AG20443 (cell line): ENCODE results near the gene GPR183.

Experiments
- DNase-seq: peaks from one replicate; pipeline ENCODE4 v3.0.0; 2012; ENCODE audit warnings: low spot score, mixed read lengths

GPR183 gene, protein sequence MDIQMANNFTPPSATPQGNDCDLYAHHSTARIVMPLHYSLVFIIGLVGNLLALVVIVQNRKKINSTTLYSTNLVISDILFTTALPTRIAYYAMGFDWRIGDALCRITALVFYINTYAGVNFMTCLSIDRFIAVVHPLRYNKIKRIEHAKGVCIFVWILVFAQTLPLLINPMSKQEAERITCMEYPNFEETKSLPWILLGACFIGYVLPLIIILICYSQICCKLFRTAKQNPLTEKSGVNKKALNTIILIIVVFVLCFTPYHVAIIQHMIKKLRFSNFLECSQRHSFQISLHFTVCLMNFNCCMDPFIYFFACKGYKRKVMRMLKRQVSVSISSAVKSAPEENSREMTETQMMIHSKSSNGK

DNA sequence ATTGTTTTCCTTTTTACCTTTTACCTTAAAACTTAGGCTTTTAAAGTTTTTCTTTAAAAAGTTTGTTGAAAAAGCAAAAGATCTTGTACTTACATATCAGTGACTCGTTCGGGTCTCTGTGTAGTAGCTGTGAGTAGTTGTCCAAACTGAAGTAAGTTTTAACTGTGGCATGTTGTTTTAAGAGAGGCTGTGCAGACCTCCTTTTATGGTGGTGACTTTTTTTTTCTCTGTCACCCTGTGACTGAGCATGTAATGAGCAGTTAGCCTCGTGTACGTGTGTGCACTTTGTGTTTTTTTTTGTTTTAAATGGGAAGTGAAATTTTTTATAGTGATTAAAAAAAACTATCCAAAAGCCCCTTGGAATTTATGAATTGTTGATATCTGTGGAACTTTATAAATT, at the start of gene GPR183:
GPR183 (minus strand) TSS at position 153 of the 400 bp plus-strand sequence. CDS start 11,254 bp downstream, outside the sequence.
- no peak for DNase-seq

GRCh38 chr13:99356262-99357091, 49.3 kb upstream of the GPR183 start:
- DNase-seq, result peak; percentile 66

- DNase-seq, result no peak
These were observed 48.7 kb upstream of the GPR183 start for GRCh38 chr13:99356012-99356261.

DNA sequence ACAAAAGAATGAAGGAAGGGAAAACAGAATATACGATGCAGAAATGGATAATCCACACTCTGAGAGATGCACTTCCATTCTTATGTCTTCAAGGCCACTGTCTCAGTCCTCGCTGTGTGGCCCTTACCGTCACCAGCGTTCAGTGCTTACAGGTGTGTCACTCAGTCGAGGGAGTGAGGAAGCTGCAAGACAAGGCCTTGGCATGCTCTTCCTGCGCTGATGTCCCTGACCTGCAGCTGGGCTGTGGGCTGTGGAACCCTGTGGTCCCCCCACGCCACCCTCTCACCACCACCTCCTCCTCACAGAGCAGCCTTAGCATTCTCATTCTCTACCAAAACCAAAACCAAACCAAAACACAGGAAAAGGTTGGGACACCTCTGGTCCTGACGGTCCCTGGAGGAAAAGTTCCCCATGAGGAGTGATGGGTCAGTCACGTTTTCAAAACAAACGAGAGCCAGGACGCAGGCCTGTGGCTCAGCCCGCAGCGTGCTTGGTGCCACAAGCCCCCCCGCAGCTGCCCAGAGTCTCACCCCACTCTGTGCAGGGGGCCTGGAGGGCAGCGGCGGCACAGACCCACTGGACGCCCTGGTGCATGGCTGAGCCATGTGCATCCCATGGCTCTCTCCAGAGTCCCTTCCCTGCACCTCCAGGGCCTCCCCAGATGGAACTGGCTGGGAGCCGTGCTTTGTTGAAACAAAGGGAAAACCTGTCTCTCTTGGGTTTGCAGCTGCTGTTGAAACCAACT, 48.2 kb upstream of the GPR183 start:
- DNase-seq, result no peak

DNA sequence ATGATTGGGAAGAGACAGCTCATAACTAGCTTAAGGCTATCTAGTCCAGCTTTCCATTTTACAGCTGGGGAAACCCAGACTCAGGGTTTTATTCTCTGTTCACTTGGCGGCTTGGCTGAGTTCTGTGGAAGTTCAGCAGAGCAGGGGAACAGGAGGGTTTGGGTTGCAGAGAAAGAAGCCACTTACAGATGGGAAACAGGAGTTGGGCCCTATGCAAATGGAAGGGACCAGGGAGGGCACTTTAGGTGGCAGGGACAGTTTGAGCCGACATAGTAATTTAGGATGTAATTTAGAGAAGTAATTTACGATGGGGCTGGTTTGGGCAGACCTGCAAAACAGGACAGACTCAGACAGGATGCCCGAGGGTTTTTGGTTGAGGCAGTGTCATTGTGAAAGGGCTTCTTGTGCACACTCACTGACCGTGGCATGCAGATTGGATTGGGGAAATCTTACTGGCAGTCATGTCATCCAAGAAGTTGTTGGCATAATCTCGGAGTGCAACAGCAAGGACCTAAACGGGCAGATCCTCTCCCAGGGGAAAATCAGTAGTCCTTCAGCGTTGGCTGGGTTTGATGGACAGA, 47.3 kb upstream of the GPR183 start:
- DNase-seq, result no peak

DNA sequence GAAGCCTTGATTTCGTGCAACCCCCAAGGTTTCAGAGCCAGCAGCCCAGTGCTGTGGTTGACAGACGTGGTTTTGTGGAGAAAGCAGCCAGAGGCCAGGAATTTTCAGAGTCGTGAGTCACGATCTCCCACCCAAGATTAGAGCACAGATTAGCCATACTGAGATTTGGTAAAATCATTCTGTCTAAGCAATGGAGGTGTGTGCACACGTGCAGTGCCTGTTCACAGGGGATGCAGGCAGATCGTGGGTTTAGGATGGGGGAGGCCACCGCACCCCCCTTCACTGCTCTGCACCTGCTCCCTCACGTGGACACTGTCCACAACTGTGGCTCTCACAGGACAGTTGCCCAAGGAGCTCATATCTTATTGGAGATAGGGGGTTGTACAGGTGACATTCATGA, 46.6 kb upstream of the GPR183 start:
- no peak for DNase-seq

DNA sequence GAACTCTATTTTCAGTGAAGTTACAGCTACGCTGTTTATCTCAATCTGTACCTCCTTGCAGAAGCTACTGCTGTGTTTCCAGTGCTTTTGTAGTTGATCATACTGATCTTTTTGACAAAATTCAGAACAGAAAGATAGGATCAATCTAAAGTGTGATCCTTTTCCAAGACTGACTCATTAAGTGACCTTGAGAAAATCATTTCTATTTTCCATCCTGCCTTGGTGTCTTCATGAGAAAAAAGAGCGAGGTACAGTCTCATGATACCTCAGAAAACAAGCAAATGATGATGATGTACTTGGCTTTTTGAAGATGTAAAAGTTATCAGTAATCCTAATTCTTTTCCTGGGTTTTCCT, 46.0 kb upstream of the GPR183 start:
- no peak for DNase-seq

DNA sequence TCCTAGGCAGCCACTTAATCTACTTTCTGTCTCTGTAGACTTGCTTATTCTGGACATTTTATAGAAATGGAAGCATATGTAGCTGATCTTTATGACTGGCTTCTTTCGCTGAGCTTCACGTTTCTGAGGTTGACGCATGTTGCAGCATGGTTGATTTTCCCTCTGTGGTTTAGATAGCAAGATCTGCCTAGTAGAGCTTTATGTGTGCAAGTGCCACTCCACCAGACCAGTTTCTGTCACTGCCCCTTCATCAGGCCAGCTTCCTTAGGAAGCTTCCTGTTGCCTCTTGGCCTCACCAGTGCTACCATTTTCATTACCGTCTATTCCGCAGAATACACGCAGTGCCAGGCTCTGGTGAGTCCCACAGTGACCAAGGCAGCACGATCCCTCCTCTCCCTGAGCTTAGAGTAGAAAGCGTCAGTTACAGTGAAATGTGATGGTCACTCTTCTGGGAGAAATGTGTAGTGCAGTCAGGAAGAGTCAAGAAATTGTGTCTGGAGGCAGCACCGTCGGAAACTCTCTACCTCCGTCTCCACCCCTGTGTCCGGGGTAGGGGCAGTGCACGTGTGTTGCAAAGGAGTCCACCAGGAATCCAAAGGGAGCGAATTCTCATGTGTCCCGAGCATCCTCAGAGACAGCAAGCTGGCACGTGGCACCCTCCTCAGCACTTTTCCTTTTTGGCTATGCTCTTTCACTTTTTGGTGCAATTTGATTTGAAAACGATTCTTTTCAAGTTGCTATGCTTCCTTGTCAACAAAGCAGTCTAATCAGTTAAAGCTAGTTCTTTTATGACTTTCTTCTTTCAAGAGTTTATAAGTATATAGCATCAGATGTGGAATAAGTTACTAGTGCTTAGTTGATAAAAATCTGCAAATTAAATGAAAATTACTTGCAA, 45.4 kb upstream of the GPR183 start:
- DNase-seq, result no peak

- DNase-seq, result no peak
These were observed 44.6 kb upstream of the GPR183 start for GRCh38 chr13:99351772-99352171.

GRCh38 chr13:99350191-99350590, 43.0 kb upstream of the GPR183 start:
- no peak for DNase-seq

DNA sequence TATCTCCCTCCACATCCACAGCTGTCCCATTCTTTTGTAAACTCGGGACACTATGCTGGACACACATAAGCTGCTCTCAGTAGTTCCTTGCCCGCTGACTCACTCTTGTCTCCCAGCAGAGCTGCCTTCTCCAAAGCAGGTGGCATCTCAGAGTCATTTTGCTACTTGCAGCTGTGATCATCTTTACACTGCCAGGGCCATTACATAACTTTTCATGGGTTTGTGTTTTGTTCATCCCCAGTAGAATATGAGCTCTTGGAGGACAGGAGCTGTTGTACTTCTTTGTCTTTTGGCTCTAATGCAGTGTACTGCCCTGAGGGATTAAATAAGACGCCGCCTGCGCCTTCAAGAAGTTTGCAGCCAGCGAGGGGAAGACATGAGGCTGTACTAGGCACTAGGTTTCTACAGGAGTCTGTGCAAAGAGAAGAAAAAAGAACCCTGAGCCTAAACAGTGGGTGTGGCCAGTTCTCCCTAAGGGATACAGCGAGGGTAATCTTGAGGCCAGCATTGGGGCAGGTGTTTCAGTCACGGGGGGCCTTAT, 40.8 kb upstream of the GPR183 start:
- DNase-seq, result no peak

DNA sequence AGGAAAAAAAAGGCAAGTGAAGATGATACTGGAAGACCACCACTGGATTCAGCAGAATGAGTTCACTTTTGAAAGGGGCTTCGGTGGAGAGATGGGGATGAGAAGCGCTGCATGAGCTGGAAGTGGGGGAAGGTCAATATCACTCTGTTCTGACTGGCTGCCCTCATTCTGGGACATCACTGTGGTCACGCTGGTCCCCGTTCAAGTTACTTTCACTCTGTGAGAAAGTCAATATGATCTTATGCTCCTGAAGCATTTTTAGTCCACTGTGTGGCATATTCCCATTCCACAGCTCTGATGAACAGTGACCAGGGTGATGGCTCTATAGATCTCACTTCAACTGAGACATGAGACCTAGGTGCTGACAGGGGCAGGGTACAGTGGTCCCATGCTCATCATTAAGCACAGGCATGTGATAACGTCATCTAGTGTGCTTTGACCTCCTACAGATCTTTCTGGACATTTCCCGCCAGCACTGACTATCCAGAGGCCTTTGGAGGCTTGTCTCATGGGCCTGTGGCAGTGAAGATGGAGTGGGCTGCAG, 40.2 kb upstream of the GPR183 start:
- DNase-seq, result no peak

DNA sequence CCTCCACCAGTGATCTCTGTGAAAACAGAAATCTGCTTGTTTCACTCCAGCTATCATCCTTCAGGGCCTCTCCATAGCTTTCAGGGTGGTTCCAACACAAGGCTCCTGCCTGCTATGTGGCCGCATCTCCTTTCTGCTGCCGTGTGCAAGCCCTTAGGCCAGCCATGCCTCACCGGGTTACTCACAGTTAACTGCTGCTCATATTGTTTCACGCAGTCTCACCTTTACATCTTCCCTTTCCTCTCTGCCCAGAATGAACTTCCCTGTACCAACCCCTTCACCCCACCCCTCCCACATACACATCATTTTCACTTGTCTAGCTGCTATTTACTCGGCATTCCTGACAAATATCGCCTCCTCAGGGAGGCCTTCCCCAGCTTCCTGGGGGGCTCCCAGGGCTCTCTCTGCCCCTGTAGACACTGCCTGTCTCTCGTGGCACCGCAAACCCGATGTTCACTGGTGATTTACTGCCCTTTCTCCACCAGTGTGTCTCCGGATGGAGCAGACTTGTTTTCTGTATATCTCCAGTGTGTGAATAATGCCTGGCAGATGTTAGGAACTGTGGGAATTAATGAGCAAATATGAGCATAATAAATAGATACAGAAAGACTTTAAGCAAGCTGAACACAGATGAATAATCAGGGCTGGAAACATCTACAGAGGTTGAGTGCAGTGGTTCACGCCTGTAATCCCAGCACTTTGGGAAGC, 39.3 kb upstream of the GPR183 start:
- DNase-seq, result no peak

DNA sequence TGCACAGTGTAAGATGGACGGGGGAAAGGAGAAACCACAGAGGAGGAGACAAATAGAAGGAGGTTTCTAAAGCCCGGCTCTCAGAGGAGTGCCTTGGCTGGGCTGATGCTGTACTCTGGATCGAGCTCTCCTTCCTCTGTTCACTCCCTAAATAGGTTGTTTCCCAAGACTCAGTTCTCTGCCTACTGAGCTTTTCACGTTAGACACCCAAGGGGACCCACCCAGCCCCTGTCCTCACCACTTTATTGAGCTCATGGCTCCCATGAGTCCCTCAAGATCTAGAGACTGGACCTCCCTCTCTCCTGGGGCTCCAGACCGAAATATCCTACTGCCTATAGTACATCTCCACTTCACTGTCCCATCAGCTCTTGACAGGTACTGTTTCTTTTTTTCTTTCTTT, 38.1 kb upstream of the GPR183 start:
- DNase-seq, result no peak

GRCh38 chr13:99344610-99345208, 37.5 kb upstream of the GPR183 start:
- no peak for DNase-seq

DNA sequence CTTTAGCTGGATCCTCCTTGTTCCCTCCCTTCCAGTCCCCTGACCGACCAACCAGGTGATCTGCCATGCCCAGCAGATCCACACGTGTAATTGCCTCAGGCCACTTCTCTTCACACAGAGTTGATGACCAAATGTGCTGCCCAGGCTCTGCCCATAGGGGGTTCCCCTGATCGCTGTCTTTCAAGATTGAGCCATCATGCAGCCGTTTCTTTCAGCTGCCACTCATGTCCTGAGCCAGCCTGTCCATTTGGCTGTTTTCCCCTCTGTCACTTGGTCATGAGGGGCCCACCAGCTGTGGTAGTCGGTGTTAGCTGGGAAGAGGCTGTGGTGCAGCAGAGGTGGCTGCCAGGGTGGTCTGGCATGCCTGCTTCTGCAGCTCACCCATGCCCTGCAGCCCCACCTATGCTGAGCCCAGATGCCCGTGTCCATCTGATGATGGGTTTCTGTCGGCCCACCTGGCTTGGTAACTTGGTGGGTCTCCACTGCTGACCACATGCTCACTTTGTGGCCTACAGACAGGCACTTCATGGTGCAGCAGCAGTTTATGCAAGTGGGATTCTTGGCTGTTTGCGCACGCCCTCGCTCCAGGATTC, 35.6 kb upstream of the GPR183 start:
- DNase-seq, result no peak

DNA sequence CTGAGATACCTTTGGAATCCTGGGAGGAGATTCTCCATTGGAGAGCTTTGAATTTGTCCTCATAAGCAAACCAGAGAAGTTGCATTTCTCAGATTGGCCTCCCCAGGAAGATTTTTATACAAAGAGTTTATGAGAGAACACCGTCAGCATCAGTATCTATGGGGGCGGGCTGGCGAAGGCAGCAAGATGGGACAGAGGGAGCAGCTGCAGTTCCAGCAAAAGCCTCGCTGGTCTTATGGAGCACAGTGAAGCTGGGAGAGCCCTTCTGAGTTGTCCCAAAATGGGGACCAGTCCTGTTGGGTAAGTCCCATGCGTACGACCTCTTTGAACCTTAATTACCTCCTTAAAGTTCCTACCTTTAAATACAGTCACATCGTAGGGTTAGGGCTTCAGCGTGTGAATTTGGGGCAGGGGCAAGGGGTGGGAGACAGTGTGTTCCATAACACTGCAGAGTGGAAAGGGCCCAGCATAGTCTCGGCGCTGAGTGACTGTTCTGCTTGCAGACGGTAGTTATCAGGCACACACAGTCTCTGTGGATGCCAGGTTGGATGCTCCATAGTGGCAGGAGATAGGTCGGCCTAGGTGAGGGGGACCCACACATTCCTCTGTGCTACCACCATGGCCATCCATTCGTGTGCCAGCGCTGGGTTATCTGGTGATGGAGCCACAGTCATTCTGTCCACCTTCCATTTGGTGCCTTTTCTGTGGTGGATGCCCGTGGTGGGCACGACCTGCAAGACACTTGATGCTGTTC, 34.9 kb upstream of the GPR183 start:
- DNase-seq, result no peak

DNA sequence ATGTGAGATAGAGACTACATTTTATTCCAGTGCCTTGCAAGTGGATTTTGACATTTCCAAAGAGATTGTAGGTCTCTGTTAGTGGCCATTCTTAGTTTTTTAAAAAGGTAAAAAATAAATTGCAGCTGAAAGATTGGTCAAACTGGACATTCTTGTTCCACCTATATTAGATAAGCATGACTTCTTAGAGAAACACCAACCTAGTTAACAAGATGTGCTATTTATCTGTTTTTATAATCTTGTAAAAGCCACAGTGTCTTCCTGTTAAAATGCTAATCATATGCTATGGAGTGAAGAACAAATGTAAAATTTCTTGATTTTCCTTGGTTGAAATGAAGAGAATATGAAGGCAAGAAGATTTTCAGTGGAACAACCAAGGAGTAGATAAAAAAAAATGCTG, 33.4 kb upstream of the GPR183 start:
- DNase-seq, result no peak
